OCI-LY7 (cell line): ENCODE measurements around the gene BTBD17.

Experiments
- EZH2phosphoT487 ChIP-seq: fragments of 200-600 bp; sonication (generic); IDR thresholded peaks from 2 replicates; pipeline ENCODE4 v1.6.1; 2018; ENCODE audit warnings: low read depth, borderline replicate concordance, mild to moderate bottlenecking, mixed run types, antibody characterized with exemption, low read length, moderate library complexity, mixed read lengths
- TF ChIP-seq, protein P1 (sequence below): fragments of 200-600 bp; sonication (generic); conservative IDR thresholded peaks from 2 replicates; pipeline ENCODE4 v1.5.1; 2014; ENCODE audit warnings: mild to moderate bottlenecking, antibody characterized with exemption, low read length, moderate library complexity, mixed read lengths

- TF ChIP-seq, protein P1, sequence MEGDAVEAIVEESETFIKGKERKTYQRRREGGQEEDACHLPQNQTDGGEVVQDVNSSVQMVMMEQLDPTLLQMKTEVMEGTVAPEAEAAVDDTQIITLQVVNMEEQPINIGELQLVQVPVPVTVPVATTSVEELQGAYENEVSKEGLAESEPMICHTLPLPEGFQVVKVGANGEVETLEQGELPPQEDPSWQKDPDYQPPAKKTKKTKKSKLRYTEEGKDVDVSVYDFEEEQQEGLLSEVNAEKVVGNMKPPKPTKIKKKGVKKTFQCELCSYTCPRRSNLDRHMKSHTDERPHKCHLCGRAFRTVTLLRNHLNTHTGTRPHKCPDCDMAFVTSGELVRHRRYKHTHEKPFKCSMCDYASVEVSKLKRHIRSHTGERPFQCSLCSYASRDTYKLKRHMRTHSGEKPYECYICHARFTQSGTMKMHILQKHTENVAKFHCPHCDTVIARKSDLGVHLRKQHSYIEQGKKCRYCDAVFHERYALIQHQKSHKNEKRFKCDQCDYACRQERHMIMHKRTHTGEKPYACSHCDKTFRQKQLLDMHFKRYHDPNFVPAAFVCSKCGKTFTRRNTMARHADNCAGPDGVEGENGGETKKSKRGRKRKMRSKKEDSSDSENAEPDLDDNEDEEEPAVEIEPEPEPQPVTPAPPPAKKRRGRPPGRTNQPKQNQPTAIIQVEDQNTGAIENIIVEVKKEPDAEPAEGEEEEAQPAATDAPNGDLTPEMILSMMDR: no peak
- TF ChIP-seq EZH2phosphoT487: no peak
Measured at GRCh38 chr17:74357466-74357809, 4.2 kb downstream of the BTBD17 start.
